Measurements from ENCODE around the gene CLDN10.
"Not testable (repeated sequence)": the region's sequence is repeated elsewhere in the genome, so short reads cannot be mapped to it uniquely, and the experiment has no call there.

Gene CLDN10

GRCh38 chr13:95515606-95516005, 36.9 kb upstream of the CLDN10 start:
- H3K4me1 ChIP-seq (ENCODE audit: insufficient read depth, low read length); H3K27ac ChIP-seq (ENCODE audit: low read depth, low read length); H3K36me3 ChIP-seq (ENCODE audit: insufficient read depth, low read length); H3K9ac ChIP-seq (ENCODE audit: low read depth, low read length); H3K9me3 ChIP-seq (ENCODE audit: insufficient read depth, low read depth, low read length); H3K4me3 ChIP-seq (ENCODE audit: low read length); H3K27me3 ChIP-seq (ENCODE audit: insufficient read depth, low read length): not testable (repeated sequence)
- 95% methylated on average over 5 of the region's 5 CpGs for whole genome bisulfite sequencing

GRCh38 chr13:95516021-95516420, 36.5 kb upstream of the CLDN10 start:
- H3K4me3 ChIP-seq (ENCODE audit: low read length): no peak overlapping the region
- no peaks in the 10 kb centered on the region for H3K27me3 ChIP-seq (ENCODE audit: insufficient read depth, low read length)
- H3K4me1 ChIP-seq (ENCODE audit: insufficient read depth, low read length): no peaks in the 10 kb centered on the region
- no peaks in the 10 kb centered on the region for H3K9me3 ChIP-seq (ENCODE audit: insufficient read depth, low read depth, low read length)
- WGBS: 0% methylated on average over 1 of the region's 2 CpGs
- no peaks in the 10 kb centered on the region for H3K36me3 ChIP-seq (ENCODE audit: insufficient read depth, low read length)
- no peak overlapping the region for H3K27ac ChIP-seq (ENCODE audit: low read depth, low read length)
- no peak overlapping the region for H3K9ac ChIP-seq (ENCODE audit: low read depth, low read length)

GRCh38 chr13:95516492-95516891, 36.0 kb upstream of the CLDN10 start:
- Histone ChIP-seq H3K9ac (ENCODE audit: low read depth, low read length) (no peak overlapping the region), H3K27me3 (ENCODE audit: insufficient read depth, low read length) (no peaks in the 10 kb centered on the region), H3K27ac (ENCODE audit: low read depth, low read length) (no peak overlapping the region), H3K4me1 (ENCODE audit: insufficient read depth, low read length) (no peaks in the 10 kb centered on the region), H3K36me3 (ENCODE audit: insufficient read depth, low read length) (no peaks in the 10 kb centered on the region), H3K9me3 (ENCODE audit: insufficient read depth, low read depth, low read length) (no peaks in the 10 kb centered on the region), H3K4me3 (ENCODE audit: low read length) (no peak overlapping the region)
- WGBS: 0% methylated on average over 2 of the region's 3 CpGs

GRCh38 chr13:95523598-95523997, 28.9 kb upstream of the CLDN10 start:
- no peaks in the 10 kb centered on the region for H3K9me3 ChIP-seq (ENCODE audit: insufficient read depth, low read depth, low read length)
- H3K36me3 ChIP-seq (ENCODE audit: insufficient read depth, low read length): no peaks in the 10 kb centered on the region
- H3K4me3 ChIP-seq (ENCODE audit: low read length): no peak overlapping the region
- WGBS: 94% methylated on average over 4 of the region's 5 CpGs
- H3K9ac ChIP-seq (ENCODE audit: low read depth, low read length): no peak overlapping the region
- no peak overlapping the region for H3K27ac ChIP-seq (ENCODE audit: low read depth, low read length)
- no peaks in the 10 kb centered on the region for H3K27me3 ChIP-seq (ENCODE audit: insufficient read depth, low read length)
- no peaks in the 10 kb centered on the region for H3K4me1 ChIP-seq (ENCODE audit: insufficient read depth, low read length)

- H3K36me3 ChIP-seq (ENCODE audit: insufficient read depth, low read length): no peaks in the 10 kb centered on the region
- no peak overlapping the region for H3K9ac ChIP-seq (ENCODE audit: low read depth, low read length)
- H3K27ac ChIP-seq (ENCODE audit: low read depth, low read length): no peak overlapping the region
- no peaks in the 10 kb centered on the region for H3K9me3 ChIP-seq (ENCODE audit: insufficient read depth, low read depth, low read length)
- no peaks in the 10 kb centered on the region for H3K4me1 ChIP-seq (ENCODE audit: insufficient read depth, low read length)
- no peaks in the 10 kb centered on the region for H3K27me3 ChIP-seq (ENCODE audit: insufficient read depth, low read length)
- H3K4me3 ChIP-seq (ENCODE audit: low read length): no peak overlapping the region
- WGBS: 100% methylated on average over 1 of the region's 6 CpGs
Observed at GRCh38 chr13:95524264-95524901, 28.1 kb upstream of the CLDN10 start.

GRCh38 chr13:95527955-95528354, 24.6 kb upstream of the CLDN10 start:
- H3K27ac ChIP-seq (ENCODE audit: low read depth, low read length): no peak overlapping the region
- no peak overlapping the region for H3K4me3 ChIP-seq (ENCODE audit: low read length)
- H3K9ac ChIP-seq (ENCODE audit: low read depth, low read length): no peak overlapping the region
- no peaks in the 10 kb centered on the region for H3K27me3 ChIP-seq (ENCODE audit: insufficient read depth, low read length)
- H3K9me3 ChIP-seq (ENCODE audit: insufficient read depth, low read depth, low read length): no peaks in the 10 kb centered on the region
- H3K4me1 ChIP-seq (ENCODE audit: insufficient read depth, low read length): no peaks in the 10 kb centered on the region
- H3K36me3 ChIP-seq (ENCODE audit: insufficient read depth, low read length): no peaks in the 10 kb centered on the region
- 76% methylated on average over 1 of the region's 1 CpG for WGBS

- H3K4me3 ChIP-seq (ENCODE audit: low read length): no peak overlapping the region
- no peaks in the 10 kb centered on the region for H3K9me3 ChIP-seq (ENCODE audit: insufficient read depth, low read depth, low read length)
- no peak overlapping the region for H3K27ac ChIP-seq (ENCODE audit: low read depth, low read length)
- WGBS: 94% methylated on average over 5 of the region's 5 CpGs
- peaks cover 6% of the 10 kb centered on the region for H3K4me1 ChIP-seq (ENCODE audit: insufficient read depth, low read length)
- no peaks in the 10 kb centered on the region for H3K27me3 ChIP-seq (ENCODE audit: insufficient read depth, low read length)
- no peak overlapping the region for H3K9ac ChIP-seq (ENCODE audit: low read depth, low read length)
- H3K36me3 ChIP-seq (ENCODE audit: insufficient read depth, low read length): no peaks in the 10 kb centered on the region
Observed at GRCh38 chr13:95530178-95530577, 22.3 kb upstream of the CLDN10 start.

GRCh38 chr13:95533545-95534160, 18.9 kb upstream of the CLDN10 start:
- Histone ChIP-seq H3K27ac (ENCODE audit: low read depth, low read length) (no peak overlapping the region; the same call in 1 of the 2 replicates), H3K4me1 (ENCODE audit: insufficient read depth, low read length) (peaks cover 14% of the 10 kb centered on the region), H3K27me3 (ENCODE audit: insufficient read depth, low read length) (no peaks in the 10 kb centered on the region), H3K9ac (ENCODE audit: low read depth, low read length) (no peak overlapping the region), H3K4me3 (ENCODE audit: low read length) (no peak overlapping the region), H3K36me3 (ENCODE audit: insufficient read depth, low read length) (no peaks in the 10 kb centered on the region), H3K9me3 (ENCODE audit: insufficient read depth, low read depth, low read length) (no peaks in the 10 kb centered on the region)
- 57% methylated on average over 6 of the region's 7 CpGs for WGBS

- peaks cover 14% of the 10 kb centered on the region for H3K4me1 ChIP-seq (ENCODE audit: insufficient read depth, low read length)
Observed at GRCh38 chr13:95535243-95535642, 17.3 kb upstream of the CLDN10 start.

GRCh38 chr13:95536632-95537241, 15.8 kb upstream of the CLDN10 start:
- H3K9me3 ChIP-seq (ENCODE audit: insufficient read depth, low read depth, low read length): no peaks in the 10 kb centered on the region
- 50% methylated on average over 6 of the region's 6 CpGs for WGBS
- H3K36me3 ChIP-seq (ENCODE audit: insufficient read depth, low read length): no peaks in the 10 kb centered on the region
- H3K9ac ChIP-seq (ENCODE audit: low read depth, low read length): no peak overlapping the region
- peaks cover 14% of the 10 kb centered on the region for H3K4me1 ChIP-seq (ENCODE audit: insufficient read depth, low read length)
- no peak overlapping the region for H3K4me3 ChIP-seq (ENCODE audit: low read length)
- no peaks in the 10 kb centered on the region for H3K27me3 ChIP-seq (ENCODE audit: insufficient read depth, low read length)
- H3K27ac ChIP-seq (ENCODE audit: low read depth, low read length): no peak overlapping the region

More at GRCh38 chr13:95535243-95535642, 17.3 kb upstream of the CLDN10 start:
- 94% methylated on average over 3 of the region's 3 CpGs for WGBS
- no peak overlapping the region for H3K4me3 ChIP-seq (ENCODE audit: low read length)
- no peaks in the 10 kb centered on the region for H3K9me3 ChIP-seq (ENCODE audit: insufficient read depth, low read depth, low read length)
- no peaks in the 10 kb centered on the region for H3K27me3 ChIP-seq (ENCODE audit: insufficient read depth, low read length)
- H3K36me3 ChIP-seq (ENCODE audit: insufficient read depth, low read length): no peaks in the 10 kb centered on the region
- no peak overlapping the region for H3K9ac ChIP-seq (ENCODE audit: low read depth, low read length)
- no peak overlapping the region for H3K27ac ChIP-seq (ENCODE audit: low read depth, low read length)

GRCh38 chr13:95540888-95541287, 11.6 kb upstream of the CLDN10 start:
- Histone ChIP-seq H3K36me3 (ENCODE audit: insufficient read depth, low read length) (no peaks in the 10 kb centered on the region), H3K4me3 (ENCODE audit: low read length) (no peak overlapping the region), H3K27ac (ENCODE audit: low read depth, low read length) (no peak overlapping the region), H3K4me1 (ENCODE audit: insufficient read depth, low read length) (peaks cover 7% of the 10 kb centered on the region; the same call in 1 of the 2 replicates), H3K27me3 (ENCODE audit: insufficient read depth, low read length) (no peaks in the 10 kb centered on the region), H3K9me3 (ENCODE audit: insufficient read depth, low read depth, low read length) (no peaks in the 10 kb centered on the region), H3K9ac (ENCODE audit: low read depth, low read length) (no peak overlapping the region)
- 80% methylated on average over 6 of the region's 6 CpGs for WGBS

Data from HUES64 (cell line).